PC-3 (cell line): ENCODE data around the gene UGT3A1. TPM values are rescaled to one million over a fixed set of nuclear protein-coding genes. Genes with fewer than 3 reads are reported as not detected.
A peak's percentile ranks its signal among the peaks of the same experiment; 100 is the strongest.

ENCODE experiments used
- ATAC-seq: fragments of 200-7000 bp; cut with Tn5 transposase; 2 replicates; pipeline ENCODE4 v1.9.1; 2020; ENCODE audit warnings: mild to moderate bottlenecking, moderate library complexity
- BruUV-seq: library from RNA; stranded (reverse); fragments of 400-500 nt; replicated peaks from 2 replicates; lab custom pipeline; 2021; lab: Mats Ljungman, UMichigan
- CTCF ChIA-PET: fragments of 300-600 bp; sonication (Branson Sonifier 250); formaldehyde crosslinking; loops from one replicate; lab custom pipeline; 2022; ENCODE audit warnings: antibody characterized with exemption; lab: Charles Lee
- POLR2A ChIA-PET: fragments of 300-600 bp; sonication (Branson Sonifier 250); formaldehyde crosslinking; loops from one replicate; lab custom pipeline; 2022; ENCODE audit warnings: antibody characterized with exemption; ENCODE audit not compliant: unreplicated experiment; lab: Charles Lee
- DNase-seq: peaks from one replicate; pipeline ENCODE4 v3.0.0-alpha.2; 2015
- H2AFZ ChIP-seq: fragments of 300-600 bp; sonication (generic); 2 replicates; pipeline ENCODE4 v1.6.0; 2016; ENCODE audit warnings: antibody characterized with exemption, low read length
- H3F3A ChIP-seq: fragments of 300-600 bp; sonication (generic); one replicate; pipeline ENCODE4 v1.6.0; 2017; ENCODE audit warnings: antibody characterized with exemption, low read length, control low read depth, mild to moderate bottlenecking; ENCODE audit not compliant: unreplicated experiment
- H3K27ac ChIP-seq: fragments of 300-600 bp; sonication (generic); 2 replicates; pipeline ENCODE4 v1.5.1; 2016; ENCODE audit warnings: mild to moderate bottlenecking, low read length
- H3K27me3 ChIP-seq: fragments of 300-600 bp; sonication (generic); 2 replicates; pipeline ENCODE4 v1.6.1; 2016; ENCODE audit warnings: low read length, mixed read lengths
- H3K36me3 ChIP-seq: fragments of 300-600 bp; sonication (generic); 2 replicates; pipeline ENCODE4 v1.6.1; 2016; ENCODE audit warnings: low read depth, mixed run types, low read length, mixed read lengths
- H3K4me1 ChIP-seq: fragments of 300-600 bp; sonication (generic); 2 replicates; pipeline ENCODE4 v1.5.1; 2016; ENCODE audit warnings: low read length; ENCODE audit not compliant: insufficient read depth
- H3K4me2 ChIP-seq: fragments of 300-600 bp; sonication (generic); 2 replicates; pipeline ENCODE4 v1.6.0; 2016; ENCODE audit warnings: low read length
- H3K4me3 ChIP-seq: fragments of 300-600 bp; sonication (generic); 2 replicates; pipeline ENCODE4 v1.5.1; 2016; ENCODE audit warnings: mild to moderate bottlenecking, low read length, mixed read lengths
- H3K79me2 ChIP-seq: fragments of 300-600 bp; sonication (generic); 2 replicates; pipeline ENCODE4 v1.6.1; 2017; ENCODE audit warnings: low read length, mixed read lengths
- H3K9ac ChIP-seq: fragments of 300-600 bp; sonication (generic); 2 replicates; pipeline ENCODE4 v1.6.0; 2016; ENCODE audit warnings: mild to moderate bottlenecking, low read length
- H3K9me2 ChIP-seq: fragments of 300-600 bp; sonication (generic); replicated peaks from 2 replicates; pipeline ENCODE4 v1.6.1; 2016; ENCODE audit warnings: mixed run types, low read length, mixed read lengths
- H3K9me3 ChIP-seq: fragments of 300-600 bp; sonication (generic); 2 replicates; pipeline ENCODE4 v1.6.1; 2016; ENCODE audit warnings: low read length, mixed read lengths
- H4K20me1 ChIP-seq: fragments of 300-600 bp; sonication (generic); 2 replicates; pipeline ENCODE4 v1.6.1; 2016; ENCODE audit warnings: low read length, mixed read lengths
- CTCF ChIP-seq: fragments of 300-600 bp; sonication (generic); conservative IDR thresholded peaks from 2 replicates; pipeline ENCODE4 v1.5.1; 2017; ENCODE audit warnings: antibody characterized with exemption, low read depth, mild to moderate bottlenecking, low read length
- EZH2 ChIP-seq: fragments of 300-600 bp; sonication (generic); IDR thresholded peaks from one replicate; pipeline ENCODE4 v1.6.1; 2017; ENCODE audit warnings: antibody characterized with exemption, mild to moderate bottlenecking, low read length; ENCODE audit not compliant: unreplicated experiment
- EZH2phosphoT487 ChIP-seq: fragments of 300-600 bp; sonication (generic); IDR thresholded peaks from 2 replicates; pipeline ENCODE4 v1.6.1; 2018; ENCODE audit warnings: mild to moderate bottlenecking, antibody characterized with exemption, low read length, borderline replicate concordance
- intact Hi-C: fragments of 100-400 bp; cut with micrococcal nuclease; formaldehyde crosslinking; loops from 2 replicates; pipeline ENCODE4 v1.9.0; 2023
- total RNA-seq: library from RNA; depleted of rRNA; stranded (reverse); fragments of >200 nt; gene quantifications from 2 replicates; pipeline ENCODE4 v1.2.3, GENCODE V29; 2014

Gene UGT3A1
- total RNA-seq, 1 experiment from 2014 or later, result not detected

GRCh38 chr5:35920890-35921289 lies 70.3 kb downstream of the UGT3A1 start:
- H2AFZ ChIP-seq, result no peak overlapping the region
- no peaks in the 10 kb centered on the region for H4K20me1 ChIP-seq
- BruUV-seq, result no TSS peak
- no peak overlapping the region for H3K4me2 ChIP-seq
- H3K27ac ChIP-seq, result no peak overlapping the region
- no peaks in the 10 kb centered on the region for H3K9me3 ChIP-seq
- POLR2A ChIA-PET, result no interaction called here
- no peaks in the 10 kb centered on the region for H3K27me3 ChIP-seq
- H3K9ac ChIP-seq, result no peak overlapping the region
- CTCF ChIA-PET, result no interaction called here
- TF ChIP-seq EZH2phosphoT487 (no peak), EZH2 (no peak), CTCF (no peak)
- H3K79me2 ChIP-seq, result no peaks in the 10 kb centered on the region
- H3K9me2 ChIP-seq, result no peaks in the 10 kb centered on the region
- DNase-seq (no peak), ATAC-seq (no peak)
- H3F3A ChIP-seq, result peaks cover 6% of the 10 kb centered on the region
- peaks cover 38% of the 10 kb centered on the region for H3K4me1 ChIP-seq
- intact Hi-C loops, result loop anchor here (10.0 kb wide), 1 partner anchor 696 kb away; no protein-coding TSS in a partner anchor
- no peak overlapping the region for H3K4me3 ChIP-seq
- no peaks in the 10 kb centered on the region; the same call in 1 of the 2 replicates for H3K36me3 ChIP-seq

GRCh38 chr5:35919191-35919590 lies 72.0 kb downstream of the UGT3A1 start:
- ChIA-PET POLR2A (interaction anchor here (0.7 kb wide), 1 partner anchor 36 kb away, joined by 3 read pairs; no protein-coding TSS in a partner anchor), CTCF (interaction anchor here (0.7 kb wide), 1 partner anchor 90 kb away, joined by 19 read pairs; no protein-coding TSS in a partner anchor)
- BruUV-seq, result no TSS peak
- ATAC-seq, result peak; percentile 76
- intact Hi-C loops, result loop anchor here (1.0 kb wide), 1 partner anchor 61 kb away; no protein-coding TSS in a partner anchor
- H2AFZ ChIP-seq, result no peak overlapping the region
- peaks cover 27% of the 10 kb centered on the region for H3K4me1 ChIP-seq
- H3K79me2 ChIP-seq, result no peaks in the 10 kb centered on the region
- H3K4me2 ChIP-seq, result no peak overlapping the region
- DNase-seq, result peak; percentile 88
- no peaks in the 10 kb centered on the region for H3K27me3 ChIP-seq
- H4K20me1 ChIP-seq, result no peaks in the 10 kb centered on the region
- no peaks in the 10 kb centered on the region for H3K9me2 ChIP-seq
- no peaks in the 10 kb centered on the region; the same call in 1 of the 2 replicates for H3K36me3 ChIP-seq
- peaks cover 5% of the 10 kb centered on the region for H3F3A ChIP-seq
- no peak overlapping the region for H3K4me3 ChIP-seq
- H3K9ac ChIP-seq, result no peak overlapping the region
- H3K9me3 ChIP-seq, result no peaks in the 10 kb centered on the region
- H3K27ac ChIP-seq, result no peak overlapping the region
- TF ChIP-seq EZH2phosphoT487, result no peak
- no peak for TF ChIP-seq CTCF
- no peak for TF ChIP-seq EZH2

- Histone ChIP-seq H3K79me2 (no peaks in the 10 kb centered on the region), H3K9ac (no peak overlapping the region), H3K9me3 (no peaks in the 10 kb centered on the region), H2AFZ (no peak overlapping the region), H3K27ac (no peak overlapping the region), H3K4me1 (no peaks in the 10 kb centered on the region), H4K20me1 (no peaks in the 10 kb centered on the region), H3K4me3 (no peak overlapping the region), H3F3A (no peaks in the 10 kb centered on the region), H3K36me3 (no peaks in the 10 kb centered on the region), H3K27me3 (no peaks in the 10 kb centered on the region), H3K4me2 (no peak overlapping the region), H3K9me2 (no peaks in the 10 kb centered on the region)
- ChIA-PET POLR2A (no interaction called here), CTCF (interaction anchor here (0.7 kb wide), 1 partner anchor 1228 kb away, joined by 6 read pairs; no protein-coding TSS in a partner anchor)
- ATAC-seq (no peak), DNase-seq (no peak)
- TF ChIP-seq CTCF, result no peak
- TF ChIP-seq EZH2phosphoT487, result no peak
- TF ChIP-seq EZH2, result no peak
- BruUV-seq, result no TSS peak
- intact Hi-C loops, result no loop called here
Measured at GRCh38 chr5:35908814-35909213, 82.4 kb downstream of the UGT3A1 start.
